ENCODE data around the gene WDR33.
A peak's percentile ranks its signal among the peaks of the same experiment; 100 is the strongest.

Gene WDR33

DNA sequence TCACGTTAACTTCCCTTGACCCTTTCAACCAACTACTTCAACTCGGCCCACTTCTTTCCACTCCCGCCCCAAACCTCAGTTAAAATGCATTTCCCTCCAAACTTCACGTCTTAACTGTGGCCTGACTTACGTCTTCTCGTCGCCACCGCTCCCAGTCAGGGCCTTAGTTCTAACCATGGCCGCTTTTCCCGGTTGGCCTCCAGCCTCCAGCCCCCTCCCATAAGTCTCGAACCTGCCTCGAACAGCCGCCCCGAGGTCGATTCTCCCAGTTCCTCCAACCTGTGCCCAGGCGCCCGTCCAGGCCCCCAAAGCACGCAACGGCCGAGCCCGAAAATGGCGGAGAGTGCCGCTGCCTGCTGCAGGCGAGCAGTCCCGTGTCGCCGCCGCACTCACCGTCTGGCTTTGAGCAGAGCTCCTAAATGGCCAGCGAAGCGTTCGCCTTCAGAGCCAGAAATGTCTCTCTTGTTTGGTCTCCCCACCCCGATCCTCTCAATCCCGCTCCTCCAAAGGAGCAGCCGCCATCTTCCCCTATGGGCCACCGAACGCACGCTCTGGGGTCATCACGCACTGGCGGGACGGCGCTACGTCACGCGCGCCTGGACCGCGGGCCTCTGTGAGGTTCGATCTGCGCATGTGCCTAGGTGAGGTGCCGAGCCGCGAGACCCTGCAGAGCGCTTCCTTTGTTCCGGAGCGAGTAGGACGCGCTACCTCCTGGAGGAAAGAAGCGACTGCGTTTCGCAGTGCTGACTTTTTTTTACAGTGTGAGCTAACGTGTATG lies at the start of gene WDR33:
Gene WDR33, minus strand, starts transcription at position 553 of the 778 bp plus-strand sequence. CDS start 40,190 bp downstream, outside the sequence.
- ATAC-seq = peak; percentile 96
- peak; percentile 70 for TF ChIP-seq ZFP3 (CRISPR knock-in tag; IDR thresholded peaks at IDR 0.05)
- TF ChIP-seq GLIS3 (CRISPR knock-in tag; IDR thresholded peaks at IDR 0.05) = no peak

GRCh38 chr2:127860130-127860529 lies 49.2 kb upstream of the WDR33 start:
- TF ChIP-seq ISL1 (CRISPR knock-in tag; IDR thresholded peaks at IDR 0.05) = no peak
- TF ChIP-seq PPARA (CRISPR knock-in tag; IDR thresholded peaks at IDR 0.05; ENCODE audit: borderline replicate concordance) = no peak
- TF ChIP-seq SNAI2 (CRISPR knock-in tag; IDR thresholded peaks at IDR 0.05) = no peak
- TF ChIP-seq BACH2 (CRISPR knock-in tag; IDR thresholded peaks at IDR 0.05; ENCODE audit: borderline replicate concordance) = no peak
- no peak for TF ChIP-seq ZNF565 (CRISPR knock-in tag; conservative IDR thresholded peaks at IDR 0.05; ENCODE audit: low read depth)
- TF ChIP-seq ARNTL (CRISPR knock-in tag; IDR thresholded peaks at IDR 0.05; ENCODE audit: borderline replicate concordance, low read depth) = no peak
- TF ChIP-seq, protein P1, sequence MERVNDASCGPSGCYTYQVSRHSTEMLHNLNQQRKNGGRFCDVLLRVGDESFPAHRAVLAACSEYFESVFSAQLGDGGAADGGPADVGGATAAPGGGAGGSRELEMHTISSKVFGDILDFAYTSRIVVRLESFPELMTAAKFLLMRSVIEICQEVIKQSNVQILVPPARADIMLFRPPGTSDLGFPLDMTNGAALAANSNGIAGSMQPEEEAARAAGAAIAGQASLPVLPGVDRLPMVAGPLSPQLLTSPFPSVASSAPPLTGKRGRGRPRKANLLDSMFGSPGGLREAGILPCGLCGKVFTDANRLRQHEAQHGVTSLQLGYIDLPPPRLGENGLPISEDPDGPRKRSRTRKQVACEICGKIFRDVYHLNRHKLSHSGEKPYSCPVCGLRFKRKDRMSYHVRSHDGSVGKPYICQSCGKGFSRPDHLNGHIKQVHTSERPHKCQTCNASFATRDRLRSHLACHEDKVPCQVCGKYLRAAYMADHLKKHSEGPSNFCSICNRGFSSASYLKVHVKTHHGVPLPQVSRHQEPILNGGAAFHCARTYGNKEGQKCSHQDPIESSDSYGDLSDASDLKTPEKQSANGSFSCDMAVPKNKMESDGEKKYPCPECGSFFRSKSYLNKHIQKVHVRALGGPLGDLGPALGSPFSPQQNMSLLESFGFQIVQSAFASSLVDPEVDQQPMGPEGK (CRISPR knock-in tag; IDR thresholded peaks at IDR 0.05; ENCODE audit: borderline replicate concordance) = no peak
- no peak for TF ChIP-seq ZNF8 (CRISPR knock-in tag; IDR thresholded peaks at IDR 0.05)
- no peak for TF ChIP-seq TSHZ2 (CRISPR knock-in tag; IDR thresholded peaks at IDR 0.05)
- TF ChIP-seq, protein P2, sequence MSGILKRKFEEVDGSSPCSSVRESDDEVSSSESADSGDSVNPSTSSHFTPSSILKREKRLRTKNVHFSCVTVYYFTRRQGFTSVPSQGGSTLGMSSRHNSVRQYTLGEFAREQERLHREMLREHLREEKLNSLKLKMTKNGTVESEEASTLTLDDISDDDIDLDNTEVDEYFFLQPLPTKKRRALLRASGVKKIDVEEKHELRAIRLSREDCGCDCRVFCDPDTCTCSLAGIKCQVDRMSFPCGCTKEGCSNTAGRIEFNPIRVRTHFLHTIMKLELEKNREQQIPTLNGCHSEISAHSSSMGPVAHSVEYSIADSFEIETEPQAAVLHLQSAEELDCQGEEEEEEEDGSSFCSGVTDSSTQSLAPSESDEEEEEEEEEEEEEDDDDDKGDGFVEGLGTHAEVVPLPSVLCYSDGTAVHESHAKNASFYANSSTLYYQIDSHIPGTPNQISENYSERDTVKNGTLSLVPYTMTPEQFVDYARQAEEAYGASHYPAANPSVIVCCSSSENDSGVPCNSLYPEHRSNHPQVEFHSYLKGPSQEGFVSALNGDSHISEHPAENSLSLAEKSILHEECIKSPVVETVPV (CRISPR knock-in tag; IDR thresholded peaks at IDR 0.05) = no peak
- no peak for TF ChIP-seq CSDC2 (CRISPR knock-in tag; IDR thresholded peaks at IDR 0.05)
- ATAC-seq = no peak

DNA sequence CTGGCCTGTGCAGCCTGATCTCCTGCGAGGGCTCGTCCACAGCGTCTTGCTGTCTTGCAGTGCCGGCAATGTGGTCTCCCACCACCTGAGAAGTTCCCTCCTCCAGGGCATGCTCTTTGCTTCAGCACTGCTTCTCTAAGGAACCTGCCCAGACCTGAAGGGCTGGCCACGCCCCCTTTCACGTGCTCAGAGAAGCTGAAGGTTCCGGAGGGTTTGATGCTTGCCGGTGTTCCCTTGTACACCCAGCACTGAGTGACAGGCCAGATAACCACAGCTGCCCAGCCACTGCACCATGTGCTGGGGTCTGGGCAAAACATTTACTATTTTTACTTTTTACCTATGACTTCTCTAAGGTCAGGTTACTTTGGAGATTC lies 48.7 kb upstream of the WDR33 start:
- ATAC-seq = no peak
- TF ChIP-seq ESRRG (CRISPR knock-in tag; IDR thresholded peaks at IDR 0.05) = no peak
- no peak for TF ChIP-seq ZNF8 (CRISPR knock-in tag; IDR thresholded peaks at IDR 0.05)
- TF ChIP-seq CSDC2 (CRISPR knock-in tag; IDR thresholded peaks at IDR 0.05) = no peak
- no peak for TF ChIP-seq ZC3H10 (CRISPR knock-in tag; IDR thresholded peaks at IDR 0.05)
- TF ChIP-seq RARB (CRISPR knock-in tag; IDR thresholded peaks at IDR 0.05) = no peak
- TF ChIP-seq SNAI2 (CRISPR knock-in tag; IDR thresholded peaks at IDR 0.05) = no peak
- TF ChIP-seq, protein P2 (CRISPR knock-in tag; IDR thresholded peaks at IDR 0.05) = no peak
- TF ChIP-seq ISL1 (CRISPR knock-in tag; IDR thresholded peaks at IDR 0.05) = no peak
- TF ChIP-seq PPARA (CRISPR knock-in tag; IDR thresholded peaks at IDR 0.05; ENCODE audit: borderline replicate concordance) = no peak
- TF ChIP-seq ZNF70 (CRISPR knock-in tag; IDR thresholded peaks at IDR 0.05) = no peak
- TF ChIP-seq, protein P1 (CRISPR knock-in tag; IDR thresholded peaks at IDR 0.05; ENCODE audit: borderline replicate concordance) = no peak

Measured in SK-N-SH treated with all-trans-retinoic acid at 6 μM for 48 hours (cell line).